HG03469 (cell line): ENCODE results near the gene RNF227.

Source experiments
- ATAC-seq: cut with Tn5 transposase; IDR thresholded peaks from one replicate; pipeline ENCODE4 v1.9.1; 2021; ENCODE audit warnings: mild to moderate bottlenecking, moderate library complexity, moderate number of reproducible peaks; ENCODE audit not compliant: unreplicated experiment

RNF227 gene

DNA sequence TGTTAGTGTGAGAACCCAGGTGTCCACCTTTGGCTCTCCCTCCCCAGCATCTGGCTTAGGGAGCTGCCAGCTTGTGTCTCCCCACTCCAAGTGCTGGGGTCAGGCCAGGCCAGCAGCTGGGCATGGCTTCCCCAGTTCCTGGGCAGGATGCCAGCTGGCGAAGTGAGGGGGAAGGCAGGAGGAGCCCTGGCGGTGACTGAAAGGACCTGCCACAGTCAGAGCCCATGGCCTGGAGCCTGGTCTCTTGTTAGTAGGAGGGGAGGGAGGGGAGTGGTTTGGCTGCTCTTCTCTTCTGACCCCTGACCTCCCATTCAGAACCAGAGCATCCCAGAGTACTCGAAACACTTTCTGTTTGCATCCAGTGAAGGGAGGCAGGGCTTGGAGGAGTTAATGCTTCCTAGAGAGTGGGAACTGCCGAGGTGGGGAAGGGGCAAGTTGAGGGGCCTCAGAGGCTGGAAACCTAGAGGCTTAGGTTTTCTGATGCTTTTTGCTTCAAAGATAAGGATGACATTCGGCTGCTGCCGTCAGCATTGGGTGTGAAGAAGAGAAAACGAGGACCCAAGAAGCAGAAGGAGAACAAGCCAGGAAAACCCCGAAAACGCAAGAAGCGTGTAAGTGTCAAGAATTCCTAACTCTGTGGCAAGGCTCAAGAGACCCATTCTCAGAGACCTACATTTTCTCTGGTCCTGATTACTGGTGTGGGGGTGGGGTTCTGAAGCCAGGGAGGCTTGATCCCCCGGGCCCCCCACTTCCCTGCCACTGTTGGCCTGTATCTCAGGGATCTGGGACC lies 26.7 kb downstream of the RNF227 start:
- ATAC-seq: no peak

DNA sequence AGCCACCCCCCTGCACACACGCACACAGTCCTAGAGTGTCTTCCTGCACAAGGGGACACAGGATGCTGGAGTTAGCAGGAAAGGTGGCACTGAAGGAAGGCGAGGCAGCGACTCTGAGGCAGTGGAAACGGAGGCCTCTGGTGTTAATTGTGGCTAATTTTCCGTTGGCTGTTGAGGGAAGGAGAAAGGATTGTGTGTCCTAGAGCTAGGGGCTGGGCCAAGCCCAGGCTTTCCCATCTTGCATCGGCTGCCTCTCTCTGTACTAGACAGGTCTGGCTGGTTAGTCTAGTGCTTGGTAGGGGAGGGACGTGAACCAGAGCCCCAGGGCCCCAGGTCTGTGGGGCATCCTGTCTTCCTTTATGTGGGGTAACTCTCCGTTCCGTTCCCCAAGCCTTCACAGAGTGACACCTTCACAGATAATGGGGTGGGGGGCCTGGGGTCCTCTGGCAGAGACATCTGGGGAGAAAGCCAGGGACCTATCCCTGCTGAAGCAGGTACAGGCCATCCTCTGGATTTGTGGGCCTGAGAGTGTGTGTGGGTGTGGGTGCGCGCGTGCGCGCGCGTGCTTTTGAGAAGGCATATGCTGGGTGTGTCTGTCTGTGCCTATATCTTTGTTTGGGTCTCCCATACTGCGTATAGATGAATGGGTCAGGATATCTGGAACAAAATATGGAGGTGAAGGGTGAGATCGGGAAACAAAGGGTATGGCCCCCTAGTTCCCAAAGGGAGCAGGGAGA lies 27.7 kb downstream of the RNF227 start, which contains the start of gene CHD3:
CHD3 (plus strand) TSS at position 606 of the 737 bp plus-strand sequence. CDS start 212 bp downstream, outside the sequence.
- no peak for ATAC-seq

DNA sequence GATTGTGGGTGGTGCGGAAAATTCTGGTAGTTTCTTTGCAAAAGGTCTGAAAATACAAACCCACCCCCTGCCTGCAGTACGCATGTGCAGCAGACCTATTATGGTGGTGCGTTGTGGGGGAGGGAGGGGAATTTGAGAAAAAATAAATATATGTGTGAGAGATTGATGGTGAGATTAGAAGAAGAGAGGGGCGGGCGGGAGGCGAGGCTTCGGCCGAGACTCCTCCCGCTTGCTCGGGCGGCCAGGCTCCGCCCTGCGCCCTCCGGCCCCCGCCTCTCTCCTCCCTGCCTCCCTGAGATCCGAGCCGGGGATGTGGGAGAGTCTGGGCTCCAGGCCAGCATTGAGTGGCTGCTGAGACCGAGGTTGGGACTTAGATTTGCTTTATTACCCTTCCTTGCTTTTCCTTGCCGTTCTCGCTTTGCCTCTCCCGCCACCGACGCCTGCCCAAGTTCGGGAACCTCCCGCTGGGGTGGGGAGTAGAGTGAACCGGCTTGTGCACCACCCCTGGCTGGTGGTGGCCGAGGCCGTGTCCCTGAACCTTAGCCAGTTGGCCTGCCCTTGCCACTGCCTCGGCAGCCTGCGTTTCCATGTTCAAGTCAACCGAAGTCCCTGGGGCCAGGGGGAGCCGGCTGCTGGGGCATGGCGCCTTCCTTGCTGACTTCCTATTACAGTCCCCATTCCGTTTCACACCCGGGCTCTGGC lies 28.5 kb downstream of the RNF227 start:
- ATAC-seq: no peak

DNA sequence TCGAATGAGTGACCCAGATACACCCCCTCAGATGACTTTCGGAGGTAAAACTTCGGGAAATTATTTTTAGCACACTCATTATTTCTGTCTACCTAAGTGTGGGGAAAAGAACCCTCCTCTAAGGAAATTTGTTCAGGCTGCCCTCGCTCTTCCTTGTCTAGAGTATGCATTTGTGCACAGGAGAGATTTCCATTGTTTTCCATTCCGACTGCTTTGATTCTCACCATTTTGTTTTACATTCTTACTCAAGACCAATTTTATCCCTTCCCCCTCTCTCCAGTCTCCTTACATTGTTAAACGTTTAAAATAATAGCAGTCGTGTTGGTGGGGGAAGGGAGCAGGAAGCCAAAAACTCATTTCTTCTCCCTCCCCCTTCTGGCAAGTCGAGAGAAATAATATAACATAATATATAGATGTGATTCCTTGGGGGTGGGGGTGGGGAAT lies 29.0 kb downstream of the RNF227 start:
- no peak for ATAC-seq

DNA sequence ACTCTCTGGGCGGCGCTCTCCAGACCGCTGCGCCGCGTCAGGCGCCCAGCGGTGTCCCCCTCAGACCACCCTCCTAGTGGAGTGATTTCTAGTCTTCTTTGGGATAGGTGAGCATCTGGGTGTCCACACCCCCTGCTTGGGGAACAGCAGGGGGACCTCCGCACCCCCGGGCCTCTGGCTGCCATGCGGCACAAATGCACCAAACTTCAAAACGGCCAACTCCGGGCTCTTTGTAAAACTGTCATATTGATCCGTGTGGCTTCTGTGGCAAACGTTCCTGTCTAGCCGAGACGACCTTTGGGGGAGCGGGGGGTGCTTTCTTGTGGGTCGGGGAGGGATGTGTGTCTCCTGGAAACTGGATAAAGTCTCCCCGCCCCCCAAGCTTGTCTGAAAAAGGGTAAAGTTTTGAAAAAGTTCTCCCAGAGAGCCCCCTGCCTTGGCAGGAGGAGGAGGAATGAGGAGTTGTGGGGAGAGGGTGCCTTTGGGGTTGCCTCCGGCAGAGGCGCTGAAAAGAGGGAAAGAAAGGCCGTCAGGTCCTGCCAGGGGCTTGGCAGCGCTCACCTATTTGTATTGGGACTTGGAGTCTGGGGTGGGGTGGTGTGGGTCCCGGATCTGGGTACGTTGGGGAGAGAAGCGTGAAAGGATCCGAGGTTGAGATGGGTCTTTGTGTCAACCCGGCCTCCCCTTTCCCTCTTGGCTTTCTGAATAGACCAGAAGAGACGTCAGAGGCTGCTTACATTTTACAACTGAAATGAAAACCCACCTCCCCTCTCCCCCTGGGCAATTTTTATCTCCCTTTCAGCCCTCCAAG lies 29.7 kb downstream of the RNF227 start:
- no peak for ATAC-seq

DNA sequence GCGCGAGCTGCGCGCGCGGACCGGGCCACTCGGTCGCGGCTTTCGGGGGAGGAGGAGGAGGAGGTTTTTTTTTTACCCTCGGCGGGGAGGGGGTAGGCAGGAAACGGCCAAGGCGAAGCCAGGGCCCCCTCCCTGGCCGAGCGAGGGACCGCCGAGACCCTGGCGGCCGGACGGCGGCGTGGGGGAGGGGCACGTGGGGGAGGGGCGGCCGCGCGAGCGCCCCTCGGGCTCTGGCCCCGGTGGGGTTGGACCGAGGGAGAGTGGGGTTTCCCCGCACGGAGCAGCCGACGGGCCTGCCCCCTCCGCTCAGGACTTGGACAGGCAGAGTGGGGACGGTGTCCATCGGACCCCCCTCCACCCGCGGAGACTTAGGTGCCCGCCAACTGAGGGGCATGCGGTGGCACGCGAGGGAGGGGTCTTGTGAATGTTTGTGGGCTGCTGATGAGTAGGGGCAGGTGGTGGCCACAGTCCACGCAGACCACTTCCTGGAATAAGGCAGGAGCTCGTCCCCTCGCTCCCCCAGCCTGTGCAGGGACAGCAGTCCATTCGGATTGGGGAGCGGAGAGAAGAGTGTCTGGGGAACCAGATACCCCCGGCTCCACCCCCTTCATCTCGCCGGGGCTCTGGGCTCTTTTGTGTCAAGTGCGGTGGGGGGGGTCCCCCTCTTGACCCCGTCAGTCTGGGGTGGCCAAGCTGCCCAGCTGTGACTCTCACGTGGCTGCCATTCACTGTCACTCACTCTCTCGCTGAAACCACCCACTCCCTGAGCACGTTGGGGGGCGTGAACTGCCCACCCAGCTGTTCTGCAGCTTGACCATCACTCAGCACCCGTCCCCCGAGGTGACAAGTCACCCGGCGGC lies 30.5 kb downstream of the RNF227 start:
- ATAC-seq: no peak

DNA sequence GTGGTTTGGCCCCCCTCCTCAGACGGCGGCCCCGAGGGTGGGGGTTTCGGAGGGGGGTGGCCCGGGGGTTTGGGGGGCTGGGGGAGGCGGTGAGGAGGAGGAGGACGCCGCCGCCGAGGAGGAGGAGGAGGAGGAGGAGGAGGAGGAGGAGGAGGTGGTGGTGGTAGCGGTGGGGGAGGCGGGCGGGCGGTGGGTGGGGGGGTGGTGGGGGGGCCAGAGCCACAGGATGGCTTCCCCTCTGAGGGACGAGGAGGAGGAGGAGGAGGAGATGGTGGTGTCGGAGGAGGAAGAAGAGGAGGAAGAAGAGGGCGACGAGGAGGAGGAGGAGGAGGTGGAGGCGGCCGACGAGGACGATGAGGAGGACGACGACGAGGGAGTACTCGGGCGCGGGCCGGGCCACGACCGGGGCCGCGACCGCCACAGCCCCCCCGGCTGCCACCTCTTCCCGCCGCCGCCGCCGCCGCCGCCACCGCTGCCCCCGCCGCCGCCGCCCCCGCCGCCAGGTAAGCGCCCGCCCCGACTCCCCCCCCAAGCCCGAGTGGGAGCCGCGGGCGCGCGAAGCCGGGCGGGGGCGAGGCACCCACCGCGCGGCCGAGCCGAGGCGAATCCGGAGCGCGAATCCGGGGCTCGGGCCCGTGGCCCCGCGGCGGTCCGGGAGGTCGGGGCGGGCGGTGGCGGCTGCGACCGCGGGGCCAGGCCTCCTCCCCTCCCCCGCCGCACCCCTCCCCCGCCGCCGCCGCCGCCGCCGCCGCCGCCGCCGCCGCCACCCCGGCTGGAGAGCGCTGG lies 31.3 kb downstream of the RNF227 start:
- ATAC-seq: no peak

DNA sequence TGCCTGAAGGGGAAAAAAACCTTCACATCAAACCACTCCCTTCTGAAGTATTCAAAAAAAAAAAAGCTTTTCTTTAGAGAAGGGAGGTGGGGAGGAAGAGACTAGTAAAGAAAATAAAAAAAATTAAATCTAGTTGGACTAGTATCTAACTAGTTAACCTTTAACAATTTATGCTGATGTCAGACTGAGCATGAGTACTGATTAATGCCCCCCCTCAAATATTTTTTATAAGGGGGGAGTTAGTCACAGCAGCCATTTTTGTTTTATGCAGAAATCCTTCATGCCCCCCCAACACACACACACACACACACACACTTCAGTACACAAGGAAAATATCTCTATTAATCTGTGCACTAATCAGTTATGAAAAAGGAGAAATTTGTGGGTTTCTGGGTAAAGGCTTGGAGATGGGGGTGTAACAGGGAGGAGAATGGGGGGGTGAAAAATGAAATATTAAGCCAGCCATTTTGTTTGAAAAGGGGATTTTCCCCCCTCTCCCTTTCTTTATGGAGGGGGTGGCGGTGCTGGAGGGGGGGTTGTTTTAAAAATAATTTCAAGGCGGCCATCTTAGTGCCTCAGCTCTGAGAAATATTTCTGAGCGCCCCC lies 32.2 kb downstream of the RNF227 start:
- ATAC-seq: no peak

DNA sequence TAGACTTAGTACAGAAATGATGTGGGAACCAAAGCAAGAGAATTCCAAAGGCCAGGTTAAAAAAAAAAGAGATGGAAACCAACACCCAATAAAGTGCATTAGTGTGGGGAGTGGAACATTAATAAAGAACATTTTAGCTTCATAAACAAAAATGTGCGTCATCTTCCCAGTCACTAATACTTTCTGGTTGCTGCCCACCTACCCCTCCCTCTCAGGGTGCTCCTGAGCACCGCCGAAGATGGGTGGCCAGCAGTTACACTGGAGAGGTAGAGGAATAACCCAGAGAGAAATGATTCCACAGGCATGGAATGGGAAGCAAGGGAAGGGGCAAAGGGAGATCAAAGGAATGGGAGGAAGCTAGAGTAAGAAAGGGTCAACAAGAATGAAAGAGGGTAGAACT lies 33.5 kb downstream of the RNF227 start:
- ATAC-seq: no peak

DNA sequence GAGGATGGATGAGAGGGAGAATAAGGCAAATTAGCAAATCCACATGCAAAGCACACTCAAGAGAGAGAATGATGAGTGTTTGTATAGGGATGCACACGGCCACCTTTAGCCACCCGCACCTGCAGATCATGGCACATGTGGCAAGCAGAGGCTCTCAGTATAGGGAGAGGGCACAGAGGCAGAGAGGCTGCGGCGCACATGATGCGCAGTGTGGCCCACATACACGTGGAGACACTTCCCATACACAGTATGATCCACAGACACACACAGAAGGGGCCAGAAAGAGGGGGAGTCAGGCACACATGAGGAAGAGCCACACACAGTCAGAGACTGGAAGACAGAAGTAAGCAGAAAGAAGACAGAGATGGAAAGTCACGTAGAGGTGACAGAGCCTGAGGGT lies 34.0 kb downstream of the RNF227 start:
- ATAC-seq: no peak

DNA sequence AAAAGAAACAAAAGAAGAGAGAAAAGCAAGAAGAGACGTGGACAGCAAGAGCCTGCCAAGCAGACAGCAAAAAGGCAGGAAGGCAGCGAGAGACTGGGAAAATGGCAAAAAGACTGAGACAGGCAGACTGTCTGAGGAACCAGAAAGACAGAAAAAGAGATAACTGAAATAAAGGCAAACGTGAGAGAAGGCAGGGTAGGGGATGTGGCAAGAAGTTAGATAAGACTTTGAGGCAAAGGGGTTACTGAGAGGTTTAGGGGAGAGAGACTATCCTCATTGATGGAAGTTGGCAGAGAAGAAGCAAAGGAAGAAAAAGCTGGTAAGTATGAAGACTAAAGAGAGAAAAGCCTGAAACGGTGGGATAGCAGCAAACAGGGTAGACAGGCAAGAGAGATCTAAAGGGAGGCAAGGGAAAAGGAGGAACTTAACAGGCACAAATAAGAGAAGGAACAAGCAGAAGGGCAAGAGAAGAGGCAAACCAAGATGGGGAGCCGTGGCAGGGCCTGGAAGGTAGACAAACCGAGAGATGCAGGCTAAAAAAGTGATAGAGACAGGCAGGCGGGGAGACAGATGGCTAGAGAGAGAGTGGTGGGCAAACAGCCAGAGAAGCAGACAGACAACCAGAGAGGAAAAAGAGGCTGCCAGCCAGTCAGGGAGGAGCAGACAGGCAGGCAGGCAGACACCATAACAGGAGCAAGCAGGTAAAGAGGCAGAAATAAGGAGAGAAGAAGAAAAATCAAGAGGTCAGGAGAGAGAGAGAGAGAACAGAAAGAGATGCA lies 34.6 kb downstream of the RNF227 start:
- ATAC-seq: no peak

DNA sequence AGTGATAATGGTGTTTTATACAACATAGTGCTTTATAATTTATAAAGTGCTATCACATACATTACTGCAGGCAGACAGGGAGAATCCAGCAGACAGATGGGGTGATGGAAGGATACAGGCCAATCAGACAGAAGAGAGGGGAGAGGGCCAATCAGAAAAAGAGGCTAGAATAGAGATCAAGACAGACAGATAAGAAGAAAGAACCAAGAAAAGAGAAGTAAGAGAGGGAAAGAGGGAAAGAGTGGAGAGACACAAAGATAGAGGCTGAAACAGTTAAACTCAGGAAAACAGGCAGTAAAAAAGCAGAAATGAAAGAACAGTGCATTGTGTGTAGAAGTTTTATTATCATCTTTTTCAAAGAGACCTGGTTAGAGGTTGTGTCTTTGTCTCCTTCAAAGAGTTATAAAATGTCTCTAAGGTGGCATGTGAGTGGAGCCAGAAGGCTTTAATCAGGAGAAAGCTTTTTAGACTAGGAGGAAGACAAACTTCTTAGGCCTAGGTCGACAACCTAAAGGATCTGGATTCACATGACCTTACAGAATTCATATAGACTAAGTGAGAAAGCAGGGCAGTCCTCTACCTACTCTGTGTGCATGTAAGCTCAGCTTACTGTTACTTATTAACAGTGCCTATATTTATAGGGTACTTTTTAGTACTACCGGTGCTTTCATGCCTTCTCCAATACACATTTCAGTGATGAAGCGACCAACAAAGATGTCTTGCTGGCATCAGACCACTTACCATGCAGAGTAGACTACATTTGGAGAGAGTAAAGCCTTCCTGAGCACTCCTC lies 35.8 kb downstream of the RNF227 start:
- ATAC-seq: no peak

DNA sequence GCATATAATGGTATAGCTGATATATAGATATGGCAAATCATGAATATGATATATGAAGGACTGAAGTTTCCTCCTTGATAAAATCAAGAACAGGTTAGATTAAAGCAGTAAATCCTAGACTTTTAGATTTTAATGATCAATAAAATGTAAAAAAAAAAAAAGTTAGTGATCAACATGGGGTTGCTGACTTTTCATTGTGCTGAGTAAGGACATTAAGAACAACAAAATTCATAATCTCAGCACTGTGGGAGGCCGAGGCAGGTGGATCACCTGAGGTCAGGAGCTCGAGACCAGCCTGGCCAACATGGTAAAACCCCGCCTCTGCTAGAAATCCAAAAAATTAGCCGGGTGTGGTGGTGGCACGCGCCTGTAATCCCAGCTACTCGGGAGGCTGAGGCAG lies 37.9 kb downstream of the RNF227 start:
- ATAC-seq: no peak

DNA sequence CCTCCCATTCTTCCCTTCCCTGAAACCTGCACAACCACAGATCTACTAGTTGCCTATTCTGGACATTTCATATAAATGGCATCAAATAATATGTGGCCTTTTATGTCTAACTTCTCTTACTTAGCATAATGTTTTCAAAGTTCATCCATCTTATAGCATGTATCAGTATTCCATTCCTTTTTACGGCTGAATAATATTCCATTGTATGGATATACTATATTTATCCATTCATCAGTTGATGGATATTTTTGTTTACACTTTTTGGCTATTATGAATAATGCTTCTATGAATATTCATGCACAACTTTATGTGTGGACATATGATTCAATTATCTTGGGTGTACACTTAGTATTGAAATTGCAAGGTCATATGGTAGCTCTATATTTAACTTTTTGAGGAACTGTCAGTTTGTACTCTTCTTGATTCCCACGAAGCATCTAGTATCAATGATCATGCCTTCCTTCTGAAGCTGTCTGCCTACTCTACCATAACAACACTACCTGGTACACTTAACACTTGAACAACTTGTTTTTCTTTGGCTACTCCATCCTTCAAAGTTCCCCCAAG lies 40.2 kb downstream of the RNF227 start:
- no peak for ATAC-seq

DNA sequence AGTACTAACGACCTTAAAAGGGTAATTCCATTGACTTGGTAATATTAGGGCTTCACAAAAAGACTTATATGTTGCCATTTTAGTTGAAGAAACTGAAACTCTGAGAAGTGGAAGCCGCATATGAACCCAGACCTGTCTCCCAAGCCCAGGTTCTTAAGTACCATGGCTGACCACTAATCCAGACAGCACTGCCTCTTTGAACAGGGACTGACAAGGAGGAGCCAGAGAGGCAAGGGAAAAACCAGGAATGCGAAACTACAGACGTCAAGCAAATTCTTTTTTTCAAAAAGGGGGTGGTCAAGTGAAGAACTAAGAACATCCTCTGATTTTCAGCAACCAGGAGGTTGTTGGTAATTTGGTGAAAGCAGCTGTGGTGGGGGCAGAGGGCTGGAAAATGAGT lies 43.0 kb downstream of the RNF227 start:
- ATAC-seq: no peak

DNA sequence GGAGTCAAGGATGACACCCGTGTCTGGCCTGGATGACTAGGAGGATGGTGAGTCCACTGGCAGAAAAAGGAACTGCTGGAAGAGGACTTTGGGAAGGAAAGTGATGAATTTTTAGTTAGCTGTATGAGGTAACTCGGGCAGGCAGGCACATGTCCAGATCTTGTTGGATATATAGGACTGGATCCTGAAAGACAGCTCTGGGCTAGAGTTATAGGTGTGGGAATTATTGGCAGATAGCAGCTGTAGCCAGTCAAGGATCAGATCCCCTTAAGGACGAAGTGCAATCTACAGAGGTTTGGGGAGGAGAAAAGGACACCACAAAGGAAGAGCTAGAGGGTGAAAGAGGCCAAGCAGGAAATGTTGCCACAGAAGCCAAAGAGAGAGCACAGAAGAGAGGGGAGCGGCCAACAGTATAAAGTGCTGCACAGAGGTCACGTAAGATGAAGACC lies 48.2 kb downstream of the RNF227 start:
- ATAC-seq: no peak
